GM04503 (cell line): ENCODE measurements around the gene HSPG2.
"Not testable (repeated sequence)": the region's sequence is repeated elsewhere in the genome, so short reads cannot be mapped to it uniquely, and the experiment has no call there.

Experiments
- DNase-seq: peaks from one replicate; pipeline ENCODE4 v3.0.0-alpha.2; 2012; ENCODE audit warnings: low read depth

The HSPG2 gene

DNA sequence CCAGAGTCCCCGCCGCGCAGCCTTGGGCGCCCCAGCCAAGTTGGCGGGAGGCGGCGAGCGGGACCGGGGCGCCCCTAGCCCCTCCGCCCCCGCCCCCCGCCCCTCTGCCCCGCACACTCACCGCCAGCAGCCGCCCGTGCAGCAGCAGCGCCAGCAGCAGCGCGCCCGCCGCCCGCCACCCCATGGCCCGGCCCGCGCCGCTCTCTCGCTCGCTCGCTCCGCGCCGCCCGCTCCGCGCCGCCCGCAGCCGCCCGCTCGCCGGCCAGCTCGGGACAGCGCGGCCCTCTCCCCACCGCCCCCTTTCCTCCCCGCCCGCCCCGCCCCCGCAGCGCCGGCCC lies at the start of gene HSPG2:
TSS of gene HSPG2 (minus strand) at position 277 of the 338 bp plus-strand sequence. CDS start at position 184, 93 bp downstream.
- no peak for DNase-seq

- DNase-seq = not testable (repeated sequence)
Observed at GRCh38 chr1:21986386-21986785, 49.3 kb upstream of the HSPG2 start.

GRCh38 chr1:21985893-21986292 lies 48.8 kb upstream of the HSPG2 start:
- not testable (repeated sequence) for DNase-seq

DNA sequence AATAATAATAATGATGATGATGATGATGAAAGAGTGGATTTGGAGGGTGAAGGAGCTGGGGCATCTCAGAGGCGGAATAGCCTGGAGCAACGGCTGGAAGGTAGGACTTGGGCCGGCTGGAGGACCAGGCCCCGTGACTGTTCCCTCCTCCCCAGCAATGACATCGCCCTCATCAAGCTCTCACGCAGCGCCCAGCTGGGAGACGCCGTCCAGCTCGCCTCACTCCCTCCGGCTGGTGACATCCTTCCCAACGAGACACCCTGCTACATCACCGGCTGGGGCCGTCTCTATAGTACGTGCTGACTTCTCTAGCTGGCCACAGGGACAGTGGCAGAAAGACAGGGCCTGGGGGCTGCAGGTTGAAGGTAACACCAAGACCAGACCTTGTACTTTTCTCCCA lies 46.4 kb upstream of the HSPG2 start:
- not testable (repeated sequence) for DNase-seq

DNA sequence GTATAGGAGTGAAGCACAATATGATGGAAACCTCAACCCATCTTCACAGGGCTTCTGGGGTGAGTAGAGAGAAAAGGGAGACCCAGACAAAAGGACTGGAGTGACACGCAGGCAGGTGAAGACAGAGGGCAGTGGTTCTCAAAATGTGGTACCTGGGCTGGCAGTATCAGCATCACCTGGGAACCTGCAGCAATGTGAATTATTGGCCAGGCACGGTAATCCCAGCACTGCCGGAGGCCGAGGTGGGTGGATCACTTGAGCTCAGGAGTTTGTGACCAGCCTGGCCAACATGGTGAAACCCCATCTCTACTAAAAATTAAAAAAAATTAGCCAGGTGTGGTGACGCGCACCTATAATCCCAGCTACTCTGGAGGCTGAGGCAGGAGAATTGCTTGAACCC lies 45.0 kb upstream of the HSPG2 start:
- DNase-seq = not testable (repeated sequence)

GRCh38 chr1:21981253-21981652 lies 44.1 kb upstream of the HSPG2 start:
- not testable (repeated sequence) for DNase-seq

- DNase-seq = not testable (repeated sequence)
Observed at GRCh38 chr1:21980515-21981220, 43.6 kb upstream of the HSPG2 start.

DNA sequence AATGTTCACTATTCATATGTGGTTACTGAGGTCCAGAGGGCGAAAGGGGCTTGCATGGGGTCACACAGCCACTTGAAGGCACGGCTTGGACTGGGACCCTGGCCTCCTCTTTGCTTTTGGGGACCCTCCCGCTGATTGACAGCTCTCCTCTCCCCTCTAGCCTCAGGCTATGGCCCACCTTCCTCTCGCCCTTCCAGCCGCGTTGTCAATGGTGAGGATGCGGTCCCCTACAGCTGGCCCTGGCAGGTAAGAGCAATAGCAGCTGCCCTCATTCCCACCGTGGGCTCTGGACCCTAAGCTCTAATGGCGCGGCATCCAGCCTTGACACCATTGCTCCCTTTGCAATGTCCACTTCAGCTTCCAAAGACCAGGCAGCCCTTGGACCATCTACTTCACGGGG lies 41.1 kb upstream of the HSPG2 start:
- DNase-seq = not testable (repeated sequence)

DNA sequence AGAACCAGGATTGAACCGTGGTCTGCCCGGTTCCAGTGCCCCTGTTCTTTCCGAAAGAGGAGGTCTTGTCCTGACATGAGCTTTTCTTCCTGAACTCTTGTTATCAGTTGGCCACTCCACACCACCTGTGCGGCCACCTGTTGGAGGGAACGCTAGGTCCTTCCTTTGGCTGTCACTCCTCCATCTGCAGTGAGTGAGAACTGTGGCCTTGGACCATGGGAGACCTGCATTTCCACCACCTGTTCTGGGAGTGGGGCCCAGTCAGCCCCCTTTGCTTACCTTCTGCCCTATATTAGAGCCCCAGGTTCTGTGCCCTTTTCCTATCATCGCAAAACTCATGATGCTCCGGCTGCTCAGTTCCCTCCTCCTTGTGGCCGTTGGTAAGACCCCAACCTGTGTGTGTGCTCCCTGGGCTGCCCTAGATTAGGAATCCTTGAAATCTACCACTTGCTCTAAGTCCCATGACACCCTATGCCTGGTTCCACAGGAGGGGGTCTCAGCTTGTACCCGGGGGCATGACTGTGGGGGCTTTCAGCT lies 39.7 kb upstream of the HSPG2 start, which contains the start of gene CELA3B:
TSS of gene CELA3B (plus strand) at position 320 of the 537 bp plus-strand sequence. CDS start at position 338, 18 bp downstream.
- not testable (repeated sequence) for DNase-seq

- not testable (repeated sequence) for DNase-seq
Observed at GRCh38 chr1:21975296-21975695, 38.2 kb upstream of the HSPG2 start.

DNA sequence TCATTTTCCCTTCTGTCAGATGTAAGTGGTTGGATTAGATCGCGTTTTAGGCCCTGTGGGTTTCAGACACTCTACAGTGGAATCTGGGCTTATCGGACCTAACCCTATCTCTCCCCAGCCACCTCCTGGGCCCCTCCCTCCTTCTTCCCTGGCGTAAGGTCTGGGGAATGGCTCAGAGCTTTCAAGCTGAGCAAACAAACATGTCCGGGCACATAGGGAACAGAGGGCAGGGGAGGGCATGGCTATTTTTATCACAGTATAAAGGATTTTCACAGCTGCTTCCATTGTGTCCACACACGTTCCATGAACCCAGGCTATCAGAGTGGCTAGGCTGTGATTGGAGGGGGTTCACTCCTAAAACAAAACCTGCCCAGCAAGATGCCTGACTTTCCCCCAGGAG lies 37.6 kb upstream of the HSPG2 start:
- DNase-seq = not testable (repeated sequence)

DNA sequence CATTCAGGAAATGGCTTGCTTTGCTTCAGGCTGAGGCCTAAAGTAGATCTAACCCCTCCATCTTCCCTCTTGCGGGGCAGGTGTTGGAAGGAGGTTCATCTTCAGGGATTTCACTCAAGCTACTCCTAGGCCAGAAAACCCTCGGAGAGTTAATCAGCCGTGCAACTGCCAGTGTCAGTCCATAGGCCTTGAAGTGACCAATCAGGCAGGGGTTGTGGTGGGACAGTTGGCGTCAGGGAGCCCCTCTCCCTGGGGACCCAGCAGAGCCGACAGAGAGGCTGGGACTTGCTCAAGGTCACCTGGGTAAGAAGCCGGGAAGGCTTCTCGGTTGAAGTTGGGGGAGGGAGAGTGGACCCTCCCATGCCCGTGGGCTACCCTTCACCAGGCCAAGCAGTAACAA lies 36.8 kb upstream of the HSPG2 start:
- DNase-seq = not testable (repeated sequence)

- DNase-seq = not testable (repeated sequence)
Observed at GRCh38 chr1:21972973-21973441, 35.9 kb upstream of the HSPG2 start.

DNA sequence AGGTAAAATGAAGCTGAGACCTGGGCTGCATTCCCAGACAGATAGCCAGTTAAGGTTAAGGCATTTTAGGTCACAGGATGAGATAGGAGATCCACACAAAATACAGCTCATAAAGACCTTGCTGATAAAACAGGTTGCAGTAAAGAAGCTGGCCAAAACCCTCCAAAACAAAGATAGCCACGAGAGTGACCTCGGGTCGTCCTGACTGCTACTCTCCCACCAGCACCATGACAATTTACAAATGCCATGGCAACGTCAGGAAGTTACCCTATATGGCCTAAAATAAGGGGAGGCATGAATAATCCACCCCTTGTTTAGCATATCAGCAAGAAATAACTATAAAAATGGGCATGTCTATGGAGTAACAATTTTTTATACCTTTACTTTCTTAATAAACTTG lies 33.4 kb upstream of the HSPG2 start:
- DNase-seq = not testable (repeated sequence)

- DNase-seq = not testable (repeated sequence)
Observed at GRCh38 chr1:21969066-21969465, 32.0 kb upstream of the HSPG2 start.

GRCh38 chr1:21967216-21967615 lies 30.1 kb upstream of the HSPG2 start:
- DNase-seq = not testable (repeated sequence)

GRCh38 chr1:21966247-21967000 lies 29.3 kb upstream of the HSPG2 start:
- peak; percentile 55 for DNase-seq

DNA sequence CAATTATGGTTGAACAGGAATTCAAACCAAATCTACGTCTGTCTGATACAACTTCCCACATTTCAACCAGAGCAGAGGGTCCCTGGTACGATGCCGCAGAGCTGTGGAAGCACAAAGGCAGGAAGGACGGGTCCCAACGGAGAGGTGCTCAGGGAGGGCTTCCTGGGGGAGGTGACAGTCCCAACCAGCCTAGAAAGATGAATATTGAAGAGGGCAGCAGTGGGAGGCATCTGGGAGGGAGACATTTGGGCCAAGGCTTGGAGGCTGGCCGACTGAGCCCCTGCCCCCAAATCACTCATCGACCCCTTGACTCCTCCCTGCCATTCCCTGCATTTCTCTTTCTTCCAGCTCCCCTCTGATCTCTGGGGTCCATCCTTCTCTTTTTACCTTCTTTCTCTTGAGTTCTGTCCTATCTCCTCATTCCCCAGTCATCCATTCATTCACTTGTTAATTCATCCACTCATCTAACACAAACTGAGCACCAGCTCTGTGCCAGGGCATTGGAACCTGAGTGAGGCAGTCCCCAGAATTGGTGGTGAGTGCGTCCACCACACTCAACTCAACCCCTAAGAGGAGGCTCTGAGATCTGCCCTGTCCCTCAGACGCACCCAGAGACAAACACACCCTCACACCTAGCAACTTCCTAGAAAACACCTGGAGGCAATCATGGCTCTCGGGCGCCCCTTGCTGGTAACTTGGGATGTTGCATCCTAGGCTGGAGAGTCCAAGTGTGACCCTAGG lies 26.5 kb upstream of the HSPG2 start:
- DNase-seq = peak; percentile 20

- DNase-seq = no peak
Observed at GRCh38 chr1:21961799-21962198, 24.7 kb upstream of the HSPG2 start.

- no peak for DNase-seq
Observed at GRCh38 chr1:21961337-21961736, 24.2 kb upstream of the HSPG2 start.

- no peak for DNase-seq
Observed at GRCh38 chr1:21956720-21957552, 19.8 kb upstream of the HSPG2 start.
